Measurements from ENCODE around the gene MPPED2. TPM values are rescaled to one million over a fixed set of nuclear protein-coding genes. Genes with fewer than 3 reads are reported as not detected.

The MPPED2 gene
- total and polyA plus RNA-seq, 10 of the 15 experiments (the other 5 are each of a cell fraction or from before 2014, with no cell fraction given), result not detected

DNA sequence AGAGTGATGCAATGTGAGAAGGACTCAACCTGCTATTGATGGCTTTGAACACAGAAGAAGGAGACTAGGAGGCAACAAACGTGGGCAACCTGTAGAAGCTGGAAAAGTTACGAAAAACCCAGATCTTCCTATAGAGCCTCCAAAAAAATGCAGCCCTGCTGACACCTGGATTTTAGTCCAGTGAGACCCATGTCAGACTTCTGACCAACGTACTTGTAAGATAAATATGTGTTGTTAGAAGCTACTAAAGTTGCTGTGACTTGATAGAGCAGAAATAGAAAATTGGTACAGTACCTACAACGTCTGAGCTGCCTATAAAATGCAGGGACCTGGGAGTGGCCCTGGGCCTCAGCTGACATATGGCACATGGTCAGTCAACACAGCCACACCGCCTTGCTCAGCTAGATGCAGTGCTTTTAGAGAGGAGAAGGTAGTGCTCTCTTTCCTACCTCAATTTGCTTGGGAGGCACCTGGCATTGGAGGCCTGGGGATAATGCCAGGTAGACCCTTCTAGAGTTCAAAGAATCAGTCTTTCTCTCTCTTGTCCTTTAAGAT lies 165.8 kb downstream of the MPPED2 start (continued):
- TF ChIP-seq, protein P1, sequence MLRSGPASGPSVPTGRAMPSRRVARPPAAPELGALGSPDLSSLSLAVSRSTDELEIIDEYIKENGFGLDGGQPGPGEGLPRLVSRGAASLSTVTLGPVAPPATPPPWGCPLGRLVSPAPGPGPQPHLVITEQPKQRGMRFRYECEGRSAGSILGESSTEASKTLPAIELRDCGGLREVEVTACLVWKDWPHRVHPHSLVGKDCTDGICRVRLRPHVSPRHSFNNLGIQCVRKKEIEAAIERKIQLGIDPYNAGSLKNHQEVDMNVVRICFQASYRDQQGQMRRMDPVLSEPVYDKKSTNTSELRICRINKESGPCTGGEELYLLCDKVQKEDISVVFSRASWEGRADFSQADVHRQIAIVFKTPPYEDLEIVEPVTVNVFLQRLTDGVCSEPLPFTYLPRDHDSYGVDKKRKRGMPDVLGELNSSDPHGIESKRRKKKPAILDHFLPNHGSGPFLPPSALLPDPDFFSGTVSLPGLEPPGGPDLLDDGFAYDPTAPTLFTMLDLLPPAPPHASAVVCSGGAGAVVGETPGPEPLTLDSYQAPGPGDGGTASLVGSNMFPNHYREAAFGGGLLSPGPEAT (IDR thresholded peaks at IDR 0.05; ENCODE audit: low read depth), result no peak
- TF ChIP-seq ZBED1 (IDR thresholded peaks at IDR 0.05; ENCODE audit: borderline replicate concordance) (no peak), MYB (IDR thresholded peaks at IDR 0.05; ENCODE audit: borderline replicate concordance, low read depth, low read length) (no peak), JUNB (IDR thresholded peaks at IDR 0.05) (no peak), NFXL1 (IDR thresholded peaks at IDR 0.05; ENCODE audit: borderline replicate concordance) (no peak), CBX5 (IDR thresholded peaks at IDR 0.05; ENCODE audit: low read depth) (no peak), ZNF274 (IDR thresholded peaks at IDR 0.05; ENCODE audit: insufficient read depth, insufficient read length) (no peak), SP1 (IDR thresholded peaks at IDR 0.05; ENCODE audit: low read depth, low read length) (no peak), IKZF1 (conservative IDR thresholded peaks at IDR 0.05) (no peak), PAX5 (IDR thresholded peaks at IDR 0.05; ENCODE audit: borderline replicate concordance, low read depth, low read length) (no peak), CBX3 (IDR thresholded peaks at IDR 0.05; ENCODE audit: borderline replicate concordance, low read depth) (no peak), ASH2L (IDR thresholded peaks at IDR 0.05; ENCODE audit: borderline replicate concordance, low read depth) (no peak)

DNA sequence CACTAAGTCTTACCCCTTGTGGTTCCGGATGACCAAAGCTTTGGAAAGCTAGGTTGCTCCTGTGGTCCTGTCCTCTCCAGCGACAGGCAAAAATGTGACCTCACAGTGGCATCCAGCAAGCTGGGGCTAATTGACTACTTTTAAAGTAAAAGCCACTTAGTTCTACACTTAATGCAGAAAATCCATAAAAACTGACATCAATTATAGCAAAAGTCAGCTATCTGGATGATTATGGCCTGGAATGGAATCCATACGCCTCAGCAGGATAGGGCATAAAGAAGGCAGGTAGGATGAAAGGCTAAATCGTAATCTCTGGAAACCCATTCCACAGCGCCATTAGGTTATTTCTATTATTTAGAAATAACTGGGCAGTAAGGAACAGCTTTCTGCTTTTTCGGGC lies 171.3 kb downstream of the MPPED2 start:
- Histone ChIP-seq H3K79me2 (ENCODE audit: control insufficient read depth, insufficient read depth, low read length) (no peaks in the 10 kb centered on the region), H3K4me3 (no peak overlapping the region), H4K20me1 (ENCODE audit: control insufficient read depth, insufficient read depth) (no peaks in the 10 kb centered on the region), H3K4me2 (ENCODE audit: control insufficient read depth, insufficient read depth) (no peak overlapping the region), H3K27ac (ENCODE audit: control insufficient read depth, insufficient read depth) (no peak overlapping the region), H3K9ac (ENCODE audit: control insufficient read depth, insufficient read depth, low read length) (no peak overlapping the region), H2AFZ (ENCODE audit: control insufficient read depth, low read depth, low read length) (no peak overlapping the region), H3K27me3 (replicated peaks in 1 of 2; ENCODE audit: control insufficient read depth in 2 of 2, insufficient read depth in 2 of 2, low read length in 1 of 2) (no peaks in the 10 kb centered on the region; a peak in 2 of 4 replicates), H3K36me3 (ENCODE audit: control insufficient read depth in 2 of 2, insufficient read depth in 2 of 2, low read length in 1 of 2) (no peaks in the 10 kb centered on the region), H3K9me3 (replicated peaks; ENCODE audit: control insufficient read depth, insufficient read depth, low read length) (no peaks in the 10 kb centered on the region), H3K4me1 (ENCODE audit: control insufficient read depth, insufficient read depth, low read length) (no peaks in the 10 kb centered on the region)
- FAIRE-seq (no peak), DNase-seq (ENCODE audit: low read depth, low spot score) (no peak), ATAC-seq (no peak)
- SMC1A ChIA-PET (ENCODE audit: uncharacterized antibody, unreplicated experiment), result interaction anchor here (0.6 kb wide), 1 partner anchor 572 kb away, joined by 3 read pairs; no protein-coding TSS in a partner anchor
- RAD21 ChIA-PET (ENCODE audit: unreplicated experiment), result no interaction called here
- BruUV-seq (replicated peaks), result no TSS peak
- CTCF ChIA-PET, result interaction anchor here (0.7 to 0.9 kb wide), 2 partner anchors 48 to 66 kb away, joined by 3 read pairs; no protein-coding TSS in a partner anchor
- whole genome bisulfite sequencing (ENCODE audit: insufficient coverage, insufficient replicate concordance, low lambda C conversion rate, missing lambda C conversion rate), result 54% methylated on average over 6 of the region's 6 CpGs
- in situ Hi-C loops (cut with MboI), result no loop called here
- intact Hi-C loops (cut with micrococcal nuclease; ENCODE audit: unreplicated experiment), result no loop called here
- POLR2A ChIA-PET, result no interaction called here
- TF ChIP-seq HDAC2 (IDR thresholded peaks at IDR 0.05) (no peak), POLR2AphosphoS5 (IDR thresholded peaks at IDR 0.05; ENCODE audit: low read length) (no peak), TBL1XR1 (IDR thresholded peaks at IDR 0.05; ENCODE audit: low read depth, low read length) (no peak), SMARCA5 (IDR thresholded peaks at IDR 0.05) (no peak), SPI1 (IDR thresholded peaks at IDR 0.05; ENCODE audit: borderline replicate concordance, insufficient read depth, low read depth, low read length) (no peak)
- TF ChIP-seq, protein P2, sequence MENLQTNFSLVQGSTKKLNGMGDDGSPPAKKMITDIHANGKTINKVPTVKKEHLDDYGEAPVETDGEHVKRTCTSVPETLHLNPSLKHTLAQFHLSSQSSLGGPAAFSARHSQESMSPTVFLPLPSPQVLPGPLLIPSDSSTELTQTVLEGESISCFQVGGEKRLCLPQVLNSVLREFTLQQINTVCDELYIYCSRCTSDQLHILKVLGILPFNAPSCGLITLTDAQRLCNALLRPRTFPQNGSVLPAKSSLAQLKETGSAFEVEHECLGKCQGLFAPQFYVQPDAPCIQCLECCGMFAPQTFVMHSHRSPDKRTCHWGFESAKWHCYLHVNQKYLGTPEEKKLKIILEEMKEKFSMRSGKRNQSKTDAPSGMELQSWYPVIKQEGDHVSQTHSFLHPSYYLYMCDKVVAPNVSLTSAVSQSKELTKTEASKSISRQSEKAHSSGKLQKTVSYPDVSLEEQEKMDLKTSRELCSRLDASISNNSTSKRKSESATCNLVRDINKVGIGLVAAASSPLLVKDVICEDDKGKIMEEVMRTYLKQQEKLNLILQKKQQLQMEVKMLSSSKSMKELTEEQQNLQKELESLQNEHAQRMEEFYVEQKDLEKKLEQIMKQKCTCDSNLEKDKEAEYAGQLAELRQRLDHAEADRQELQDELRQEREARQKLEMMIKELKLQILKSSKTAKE (IDR thresholded peaks at IDR 0.05; ENCODE audit: low read depth, poor library complexity, severe bottlenecking), result no peak
- TF ChIP-seq, protein P3, sequence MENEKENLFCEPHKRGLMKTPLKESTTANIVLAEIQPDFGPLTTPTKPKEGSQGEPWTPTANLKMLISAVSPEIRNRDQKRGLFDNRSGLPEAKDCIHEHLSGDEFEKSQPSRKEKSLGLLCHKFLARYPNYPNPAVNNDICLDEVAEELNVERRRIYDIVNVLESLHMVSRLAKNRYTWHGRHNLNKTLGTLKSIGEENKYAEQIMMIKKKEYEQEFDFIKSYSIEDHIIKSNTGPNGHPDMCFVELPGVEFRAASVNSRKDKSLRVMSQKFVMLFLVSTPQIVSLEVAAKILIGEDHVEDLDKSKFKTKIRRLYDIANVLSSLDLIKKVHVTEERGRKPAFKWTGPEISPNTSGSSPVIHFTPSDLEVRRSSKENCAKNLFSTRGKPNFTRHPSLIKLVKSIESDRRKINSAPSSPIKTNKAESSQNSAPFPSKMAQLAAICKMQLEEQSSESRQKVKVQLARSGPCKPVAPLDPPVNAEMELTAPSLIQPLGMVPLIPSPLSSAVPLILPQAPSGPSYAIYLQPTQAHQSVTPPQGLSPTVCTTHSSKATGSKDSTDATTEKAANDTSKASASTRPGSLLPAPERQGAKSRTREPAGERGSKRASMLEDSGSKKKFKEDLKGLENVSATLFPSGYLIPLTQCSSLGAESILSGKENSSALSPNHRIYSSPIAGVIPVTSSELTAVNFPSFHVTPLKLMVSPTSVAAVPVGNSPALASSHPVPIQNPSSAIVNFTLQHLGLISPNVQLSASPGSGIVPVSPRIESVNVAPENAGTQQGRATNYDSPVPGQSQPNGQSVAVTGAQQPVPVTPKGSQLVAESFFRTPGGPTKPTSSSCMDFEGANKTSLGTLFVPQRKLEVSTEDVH (IDR thresholded peaks at IDR 0.05; ENCODE audit: low read depth, partially characterized antibody), result no peak

Measured in GM12878 (cell line).